Activated CD4-positive, CD25-positive, alpha-beta regulatory T cell treated with anti-CD3 and anti-CD28 coated beads, Interleukin-2, amount 50 U/mL, for 72 hours (primary cell): ENCODE results near the gene ARL5A.
"Not testable (repeated sequence)": the region's sequence is repeated elsewhere in the genome, so short reads cannot be mapped to it uniquely, and the experiment has no call there.

Experiments
- DNase-seq: peaks from one replicate; pipeline ENCODE4 v3.0.0; 2021

ARL5A gene

GRCh38 chr2:151794422-151794821, 33.8 kb downstream of the ARL5A start:
- not testable (repeated sequence) for DNase-seq

- DNase-seq = no peak
Observed at GRCh38 chr2:151793123-151793522, 35.1 kb downstream of the ARL5A start.

GRCh38 chr2:151792589-151792988, 35.6 kb downstream of the ARL5A start:
- no peak for DNase-seq

GRCh38 chr2:151791545-151791944, 36.7 kb downstream of the ARL5A start:
- no peak for DNase-seq

- no peak for DNase-seq
Observed at GRCh38 chr2:151790689-151791088, 37.5 kb downstream of the ARL5A start.

GRCh38 chr2:151789055-151789834, 39.0 kb downstream of the ARL5A start:
- DNase-seq = no peak

- DNase-seq = no peak
Observed at GRCh38 chr2:151786483-151786882, 41.7 kb downstream of the ARL5A start.

- DNase-seq = no peak
Observed at GRCh38 chr2:151786077-151786476, 42.1 kb downstream of the ARL5A start.

- DNase-seq = no peak
Observed at GRCh38 chr2:151783133-151783520, 45.1 kb downstream of the ARL5A start.

GRCh38 chr2:151782378-151783132, 45.7 kb downstream of the ARL5A start:
- no peak for DNase-seq

- no peak for DNase-seq
Observed at GRCh38 chr2:151781642-151782041, 46.6 kb downstream of the ARL5A start.

GRCh38 chr2:151780938-151781337, 47.3 kb downstream of the ARL5A start:
- DNase-seq = no peak

- DNase-seq = no peak
Observed at GRCh38 chr2:151777935-151778334, 50.3 kb downstream of the ARL5A start.

- DNase-seq = no peak
Observed at GRCh38 chr2:151777487-151777886, 50.7 kb downstream of the ARL5A start.

- DNase-seq = no peak
Observed at GRCh38 chr2:151776367-151776766, 51.9 kb downstream of the ARL5A start.

GRCh38 chr2:151775057-151775740, 53.0 kb downstream of the ARL5A start:
- DNase-seq = no peak

GRCh38 chr2:151774506-151774905, 53.7 kb downstream of the ARL5A start:
- DNase-seq = no peak

GRCh38 chr2:151771599-151772358, 56.4 kb downstream of the ARL5A start:
- no peak for DNase-seq

- no peak for DNase-seq
Observed at GRCh38 chr2:151770995-151771394, 57.2 kb downstream of the ARL5A start.

- no peak for DNase-seq
Observed at GRCh38 chr2:151769606-151770005, 58.6 kb downstream of the ARL5A start.

- no peak for DNase-seq
Observed at GRCh38 chr2:151767536-151767935, 60.7 kb downstream of the ARL5A start.

- DNase-seq = no peak
Observed at GRCh38 chr2:151766437-151767153, 61.6 kb downstream of the ARL5A start.
